Gastroesophageal sphincter (tissue), 4 donors: ENCODE results near the gene CLEC19A. TPM values are rescaled to one million over a fixed set of nuclear protein-coding genes. Genes with fewer than 3 reads are reported as not detected.

Experiments
- ATAC-seq: fragments of 150-250 bp; one replicate; pipeline ENCODE4 v1.9.1; 2016; ENCODE audit warnings: mild to moderate bottlenecking, moderate library complexity
- H3K27ac ChIP-seq, 4 donors: fragments of 200-600 bp; sonication (generic) in 3 of 4; 1 replicate in 3 of 4; 2 replicates in 1 of 4; pipeline ENCODE4 v1.5.1; 2016 to 2019
- H3K27me3 ChIP-seq: fragments of 200-600 bp; sonication (generic); one replicate; pipeline ENCODE4 v1.5.1; 2019
- H3K36me3 ChIP-seq, 2 donors: fragments of 200-600 bp; sonication (generic); one replicate each; pipeline ENCODE4 v1.5.1; 2019; ENCODE audit warnings: control low read depth in 1 of 2
- H3K4me1 ChIP-seq, 3 donors: fragments of 200-600 bp; sonication (generic); 1 replicate in 2 of 3; 2 replicates in 1 of 3; pipeline ENCODE4 v1.5.1; 2016 to 2019; ENCODE audit warnings: control low read depth in 2 of 3
- H3K4me3 ChIP-seq, 2 donors: fragments of 200-600 bp; sonication (generic); one replicate each; pipeline ENCODE4 v1.5.1; 2019; ENCODE audit warnings: mild to moderate bottlenecking in 1 of 2, moderate library complexity in 1 of 2
- H3K9me3 ChIP-seq, 3 donors: fragments of 200-600 bp; sonication (generic); one replicate each; pipeline ENCODE4 v1.5.1; 2017 to 2019; ENCODE audit warnings: control low read depth in 2 of 3
- EP300 ChIP-seq: sonication (generic); formaldehyde crosslinking; IDR thresholded peaks from one replicate; pipeline ENCODE4 v1.6.1; 2017; ENCODE audit warnings: antibody characterized with exemption, mild to moderate bottlenecking
- POLR2A ChIP-seq, 2 donors: fragments of 450-650 bp; IDR thresholded peaks; one replicate each; pipeline ENCODE4 v1.6.1; 2017; ENCODE audit warnings: antibody characterized with exemption in 2 of 2, mild to moderate bottlenecking in 2 of 2, moderate library complexity in 1 of 2
- POLR2AphosphoS5 ChIP-seq: sonication (generic); formaldehyde crosslinking; IDR thresholded peaks from one replicate; pipeline ENCODE4 v1.6.1; 2017; ENCODE audit warnings: antibody characterized with exemption
- WGBS, 2 donors: methylation state at CpG; one replicate each; pipeline ENCODE4 v1.1.5; 2018; ENCODE audit warnings: low coverage in 1 of 2; 5-methylcytosine and 5-hydroxymethylcytosine counted together
- total RNA-seq, 4 donors: library from RNA; depleted of rRNA; stranded (reverse); fragments of >200 nt; gene quantifications; one replicate each; pipeline ENCODE4 v1.1.0, GENCODE V29; 2016
- TF ChIP-seq, protein P1 (sequence below), 4 experiments: fragments of 200-600 bp in 2 of 4; fragments of 450-650 bp in 2 of 4; sonication (generic) in 1 of 4; IDR thresholded peaks; one replicate each; pipeline ENCODE4 v1.5.1; 2017 to 2019; ENCODE audit warnings: antibody characterized with exemption in 4 of 4, mild to moderate bottlenecking in 2 of 4, moderate library complexity in 2 of 4

Gene CLEC19A
- not detected for total RNA-seq

GRCh38 chr16:19285431-19285830 lies at the start of gene CLEC19A:
Gene CLEC19A, plus strand, starts transcription at chr16:19285731. Its CDS starts 121 bp downstream, at chr16:19285852.
- TF ChIP-seq, protein P1, sequence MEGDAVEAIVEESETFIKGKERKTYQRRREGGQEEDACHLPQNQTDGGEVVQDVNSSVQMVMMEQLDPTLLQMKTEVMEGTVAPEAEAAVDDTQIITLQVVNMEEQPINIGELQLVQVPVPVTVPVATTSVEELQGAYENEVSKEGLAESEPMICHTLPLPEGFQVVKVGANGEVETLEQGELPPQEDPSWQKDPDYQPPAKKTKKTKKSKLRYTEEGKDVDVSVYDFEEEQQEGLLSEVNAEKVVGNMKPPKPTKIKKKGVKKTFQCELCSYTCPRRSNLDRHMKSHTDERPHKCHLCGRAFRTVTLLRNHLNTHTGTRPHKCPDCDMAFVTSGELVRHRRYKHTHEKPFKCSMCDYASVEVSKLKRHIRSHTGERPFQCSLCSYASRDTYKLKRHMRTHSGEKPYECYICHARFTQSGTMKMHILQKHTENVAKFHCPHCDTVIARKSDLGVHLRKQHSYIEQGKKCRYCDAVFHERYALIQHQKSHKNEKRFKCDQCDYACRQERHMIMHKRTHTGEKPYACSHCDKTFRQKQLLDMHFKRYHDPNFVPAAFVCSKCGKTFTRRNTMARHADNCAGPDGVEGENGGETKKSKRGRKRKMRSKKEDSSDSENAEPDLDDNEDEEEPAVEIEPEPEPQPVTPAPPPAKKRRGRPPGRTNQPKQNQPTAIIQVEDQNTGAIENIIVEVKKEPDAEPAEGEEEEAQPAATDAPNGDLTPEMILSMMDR (IDR thresholded peaks at IDR 0.05) = no peak
- TF ChIP-seq POLR2AphosphoS5 = no peak
- TF ChIP-seq POLR2A (IDR thresholded peaks at IDR 0.05) = no peak
- no peak within 1 kb of the TSS for H3K27ac ChIP-seq
- ATAC-seq = no peak
- no peaks in the 10 kb centered on the region for H3K27me3 ChIP-seq
- WGBS, 2 donors = 67 to 92% methylated on average over 1 to 2 of the region's 2 CpGs
- H3K36me3 ChIP-seq = no peaks in the 10 kb centered on the region
- peaks cover 0 to 18% (median 0%) of the 10 kb centered on the region in 3 donors for H3K4me1 ChIP-seq
- no peak within 1 kb of the TSS for H3K4me3 ChIP-seq
- peaks cover 0 to 4% (median 0%) of the 10 kb centered on the region in 3 donors for H3K9me3 ChIP-seq

DNA sequence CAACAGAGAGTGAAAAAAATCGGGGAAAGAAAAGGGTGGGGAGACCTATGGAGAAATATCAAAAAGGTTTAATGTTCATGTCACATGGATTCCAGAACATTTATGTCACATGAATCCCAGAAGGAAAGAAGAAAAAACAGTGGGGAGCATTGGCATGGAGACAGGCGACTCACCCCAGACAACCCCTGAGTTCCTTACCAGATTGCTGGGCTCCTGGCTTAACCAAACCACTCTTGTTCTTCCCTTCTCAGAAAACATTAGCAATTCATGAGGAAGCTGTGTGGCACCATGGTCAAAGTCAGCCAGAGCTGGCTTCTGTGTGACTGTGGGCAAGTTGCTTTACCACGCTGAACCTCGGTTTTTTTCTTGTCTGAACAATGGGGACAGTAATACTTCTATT lies 49.6 kb upstream of the CLEC19A start:
- WGBS, 2 donors = 92% methylated on average over 2 to 4 of the region's 4 CpGs

GRCh38 chr16:19236561-19237209 lies 48.8 kb upstream of the CLEC19A start:
- Histone ChIP-seq H3K36me3 (no peaks in the 10 kb centered on the region), H3K4me3 (no peak overlapping the region), H3K9me3 (peaks cover 0 to 17% (median 0%) of the 10 kb centered on the region in 3 donors), H3K27ac (no peak overlapping the region), H3K27me3 (no peaks in the 10 kb centered on the region), H3K4me1 (peaks cover 0 to 16% (median 0%) of the 10 kb centered on the region in 3 donors)
- TF ChIP-seq POLR2A (IDR thresholded peaks at IDR 0.05) (no peak), EP300 (no peak), POLR2AphosphoS5 (no peak)
- TF ChIP-seq, protein P1 (IDR thresholded peaks at IDR 0.05) = no peak
- ATAC-seq = no peak
- 78 to 93% methylated on average over 3 to 4 of the region's 4 CpGs for WGBS, 2 donors

More for the DNA sequence above, 49.6 kb upstream of the CLEC19A start:
- no peak for ATAC-seq
- H3K9me3 ChIP-seq = peaks cover 0 to 17% (median 0%) of the 10 kb centered on the region in 3 donors
- H3K27me3 ChIP-seq = no peaks in the 10 kb centered on the region
- H3K27ac ChIP-seq = no peak overlapping the region
- H3K4me3 ChIP-seq = no peak overlapping the region
- no peaks in the 10 kb centered on the region for H3K36me3 ChIP-seq
- peaks cover 0 to 16% (median 0%) of the 10 kb centered on the region in 3 donors for H3K4me1 ChIP-seq
- TF ChIP-seq POLR2A (IDR thresholded peaks at IDR 0.05) (no peak), POLR2AphosphoS5 (no peak), EP300 (no peak)
- TF ChIP-seq, protein P1 (IDR thresholded peaks at IDR 0.05) = no peak

GRCh38 chr16:19238406-19238805 lies 47.1 kb upstream of the CLEC19A start:
- Histone ChIP-seq H3K27ac (no peak overlapping the region), H3K9me3 (peaks cover 0 to 17% (median 0%) of the 10 kb centered on the region in 3 donors), H3K4me3 (no peak overlapping the region), H3K4me1 (peaks cover 0 to 16% (median 0%) of the 10 kb centered on the region in 3 donors), H3K36me3 (no peaks in the 10 kb centered on the region), H3K27me3 (no peaks in the 10 kb centered on the region)
- no peak for ATAC-seq
- no peak for TF ChIP-seq EP300
- no peak for TF ChIP-seq POLR2A (IDR thresholded peaks at IDR 0.05)
- no peak for TF ChIP-seq POLR2AphosphoS5
- TF ChIP-seq, protein P1 (IDR thresholded peaks at IDR 0.05) = no peak
- WGBS, 2 donors = 94% methylated on average over 2 of the region's 4 CpGs; no CpG with 5 or more reads in 1 of the 2 donors
